T-helper 17 cell (primary cell): ENCODE data around the gene SCN8A. TPM values are rescaled to one million over a fixed set of nuclear protein-coding genes. Genes with fewer than 3 reads are reported as not detected.

Experiments
- ATAC-seq: fragments of 150-1000 bp; cut with Tn5 transposase; 2 replicates; pipeline ENCODE4 v1.10.0; 2021; ENCODE audit warnings: mild to moderate bottlenecking, moderate library complexity
- DNase-seq, 3 donors: peaks; one replicate each; pipeline versions ENCODE4 v3.0.0 to v3.0.0-alpha.2; 2020 to 2021
- H3K9me3 ChIP-seq: one replicate; pipeline ENCODE4 v1.7.0; 2013; ENCODE audit warnings: low read length, mild to moderate bottlenecking; ENCODE audit not compliant: control insufficient read depth, poor library complexity, severe bottlenecking
- H3K27ac Mint-ChIP-seq: one replicate; pipeline ENCODE4 v1.8.0; 2022; ENCODE audit warnings: mild to moderate bottlenecking, moderate library complexity, mixed read lengths
- H3K27me3 Mint-ChIP-seq: one replicate; pipeline ENCODE4 v1.8.0; 2022; ENCODE audit warnings: mixed read lengths
- H3K36me3 Mint-ChIP-seq: one replicate; pipeline ENCODE4 v1.8.0; 2022; ENCODE audit warnings: low read depth, mixed read lengths
- H3K4me1 Mint-ChIP-seq: one replicate; pipeline ENCODE4 v1.8.0; 2022; ENCODE audit warnings: mild to moderate bottlenecking, mixed read lengths
- H3K4me3 Mint-ChIP-seq: one replicate; pipeline ENCODE4 v1.8.0; 2022; ENCODE audit warnings: mild to moderate bottlenecking, moderate library complexity, mixed read lengths
- total RNA-seq, 4 donors: library from RNA in 2 of 4; stranded (reverse) in 2 of 4; gene quantifications; one replicate each; pipeline ENCODE4 v1.2.3 and lab custom pipeline; 2022 to 2026

Gene SCN8A
- total RNA-seq, 2 donors from 2014 or later, result 0.35 to 0.47 TPM

GRCh38 chr12:51662728-51663154 is 71.7 kb downstream of the SCN8A start:
- H3K9me3 ChIP-seq, result no peaks in the 10 kb centered on the region
- ATAC-seq, result no peak
- H3K27ac Mint-ChIP-seq, result no peak overlapping the region
- H3K4me1 Mint-ChIP-seq, result peaks cover 3% of the 10 kb centered on the region
- peaks cover 44% of the 10 kb centered on the region for H3K27me3 Mint-ChIP-seq
- no peak overlapping the region for H3K4me3 Mint-ChIP-seq
- DNase-seq, result no peak
- peaks cover 3% of the 10 kb centered on the region for H3K36me3 Mint-ChIP-seq

- no peaks in the 10 kb centered on the region for H3K9me3 ChIP-seq
- Mint-ChIP-seq H3K36me3 (peaks cover 3% of the 10 kb centered on the region), H3K4me3 (no peak overlapping the region), H3K4me1 (peaks cover 3% of the 10 kb centered on the region), H3K27me3 (peaks cover 38% of the 10 kb centered on the region), H3K27ac (no peak overlapping the region)
- ATAC-seq (no peak), DNase-seq (no peak)
Observed at GRCh38 chr12:51663390-51663789, 72.4 kb downstream of the SCN8A start.

DNA sequence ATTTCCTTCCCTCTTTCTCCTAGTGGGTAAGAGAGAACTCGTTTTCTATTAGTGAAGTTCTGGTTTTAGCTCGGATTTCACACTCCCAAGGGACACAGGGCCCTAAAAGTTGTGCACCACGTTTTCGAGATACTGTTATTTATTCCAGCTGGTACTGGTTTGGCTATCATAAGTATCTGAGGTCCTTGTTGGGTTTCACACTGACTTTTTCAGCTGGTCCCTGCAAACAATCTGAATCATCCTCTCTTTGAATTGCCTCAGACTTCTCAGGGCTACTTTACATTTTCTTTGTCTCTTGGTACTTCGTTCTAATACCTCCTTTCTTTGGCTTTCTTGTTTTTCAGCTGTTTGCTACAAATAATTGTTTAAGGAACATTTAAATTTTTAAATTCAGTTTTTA is 75.7 kb downstream of the SCN8A start:
- ATAC-seq (no peak), DNase-seq (no peak)
- peaks cover 10% of the 10 kb centered on the region for H3K4me1 Mint-ChIP-seq
- H3K9me3 ChIP-seq, result no peaks in the 10 kb centered on the region
- H3K4me3 Mint-ChIP-seq, result no peak overlapping the region
- H3K27ac Mint-ChIP-seq, result no peak overlapping the region
- peaks cover 3% of the 10 kb centered on the region for H3K36me3 Mint-ChIP-seq
- peaks cover 25% of the 10 kb centered on the region for H3K27me3 Mint-ChIP-seq

DNA sequence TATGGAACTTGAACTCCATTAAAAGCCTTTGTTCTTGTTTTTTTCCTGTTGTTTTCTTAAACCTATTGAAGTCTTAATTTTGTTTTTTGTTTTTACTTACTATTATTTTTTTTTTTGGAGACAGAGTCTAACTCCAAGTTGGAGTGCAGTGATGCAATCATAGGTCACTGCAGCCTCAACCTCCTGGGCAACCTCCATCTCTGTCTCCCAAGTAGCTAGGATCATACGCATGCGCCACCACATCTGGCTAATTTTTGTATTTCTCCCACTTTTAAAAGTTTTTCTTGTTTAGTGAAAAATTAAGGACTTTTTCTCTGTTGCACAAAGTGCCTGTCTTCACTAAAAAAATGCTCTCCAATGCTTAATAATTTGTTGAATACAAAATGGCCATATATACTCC is 76.2 kb downstream of the SCN8A start:
- Mint-ChIP-seq H3K27me3 (peaks cover 25% of the 10 kb centered on the region), H3K27ac (no peak overlapping the region), H3K36me3 (peaks cover 3% of the 10 kb centered on the region), H3K4me1 (peaks cover 7% of the 10 kb centered on the region), H3K4me3 (no peak overlapping the region)
- ATAC-seq, result no peak
- H3K9me3 ChIP-seq, result no peaks in the 10 kb centered on the region
- DNase-seq, result no peak

DNA sequence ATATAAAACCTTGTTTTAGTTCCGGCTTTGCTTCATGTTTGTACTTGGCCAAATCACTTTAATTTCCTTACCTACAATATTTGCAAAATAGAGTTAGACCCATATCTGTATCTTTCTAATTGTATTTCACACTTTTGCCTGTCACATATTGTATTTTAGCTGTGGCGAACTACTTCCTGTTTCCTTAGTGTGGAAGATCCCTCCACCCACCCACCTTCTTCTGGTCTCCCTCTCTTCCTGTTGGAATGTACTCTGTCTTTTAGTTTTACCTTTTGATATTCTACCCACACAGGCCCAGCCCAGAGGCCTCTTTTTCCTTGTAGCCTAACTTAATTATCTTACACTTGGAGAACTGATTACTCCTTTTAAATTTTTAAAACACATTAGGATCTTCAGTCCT is 78.2 kb downstream of the SCN8A start:
- Mint-ChIP-seq H3K27ac (no peak overlapping the region), H3K27me3 (peaks cover 29% of the 10 kb centered on the region), H3K4me1 (peaks cover 7% of the 10 kb centered on the region), H3K4me3 (no peak overlapping the region), H3K36me3 (peaks cover 3% of the 10 kb centered on the region)
- no peak for DNase-seq
- H3K9me3 ChIP-seq, result no peaks in the 10 kb centered on the region
- ATAC-seq, result no peak

DNA sequence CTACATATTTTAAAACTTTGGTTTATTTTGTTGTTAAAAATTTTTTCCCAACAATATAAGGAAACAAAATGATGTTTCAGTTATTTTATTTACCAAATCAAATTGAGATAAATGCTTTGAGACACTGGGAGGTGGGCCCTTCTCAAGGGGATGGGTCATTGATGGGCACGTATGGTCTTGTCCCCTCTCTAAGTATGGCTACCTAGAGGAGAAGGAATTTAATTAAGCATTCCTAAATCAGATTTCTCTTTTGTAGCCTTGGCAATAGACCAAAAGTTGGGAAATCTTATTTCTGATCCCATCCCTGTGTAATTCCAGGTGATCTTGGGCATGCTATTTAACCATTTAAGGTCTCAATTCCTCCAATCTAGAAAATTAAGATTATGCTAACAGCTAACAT is 79.0 kb downstream of the SCN8A start:
- no peak for DNase-seq
- Mint-ChIP-seq H3K27me3 (peaks cover 36% of the 10 kb centered on the region), H3K4me1 (peaks cover 10% of the 10 kb centered on the region), H3K27ac (no peak overlapping the region), H3K36me3 (peaks cover 3% of the 10 kb centered on the region), H3K4me3 (no peak overlapping the region)
- no peaks in the 10 kb centered on the region for H3K9me3 ChIP-seq
- no peak for ATAC-seq

- Mint-ChIP-seq H3K36me3 (peaks cover 3% of the 10 kb centered on the region), H3K4me1 (peaks cover 12% of the 10 kb centered on the region), H3K27me3 (peaks cover 45% of the 10 kb centered on the region), H3K4me3 (no peak overlapping the region), H3K27ac (no peak overlapping the region)
- ATAC-seq, result no peak
- DNase-seq, result no peak
- no peaks in the 10 kb centered on the region for H3K9me3 ChIP-seq
Observed at GRCh38 chr12:51672334-51672733, 81.3 kb downstream of the SCN8A start.

DNA sequence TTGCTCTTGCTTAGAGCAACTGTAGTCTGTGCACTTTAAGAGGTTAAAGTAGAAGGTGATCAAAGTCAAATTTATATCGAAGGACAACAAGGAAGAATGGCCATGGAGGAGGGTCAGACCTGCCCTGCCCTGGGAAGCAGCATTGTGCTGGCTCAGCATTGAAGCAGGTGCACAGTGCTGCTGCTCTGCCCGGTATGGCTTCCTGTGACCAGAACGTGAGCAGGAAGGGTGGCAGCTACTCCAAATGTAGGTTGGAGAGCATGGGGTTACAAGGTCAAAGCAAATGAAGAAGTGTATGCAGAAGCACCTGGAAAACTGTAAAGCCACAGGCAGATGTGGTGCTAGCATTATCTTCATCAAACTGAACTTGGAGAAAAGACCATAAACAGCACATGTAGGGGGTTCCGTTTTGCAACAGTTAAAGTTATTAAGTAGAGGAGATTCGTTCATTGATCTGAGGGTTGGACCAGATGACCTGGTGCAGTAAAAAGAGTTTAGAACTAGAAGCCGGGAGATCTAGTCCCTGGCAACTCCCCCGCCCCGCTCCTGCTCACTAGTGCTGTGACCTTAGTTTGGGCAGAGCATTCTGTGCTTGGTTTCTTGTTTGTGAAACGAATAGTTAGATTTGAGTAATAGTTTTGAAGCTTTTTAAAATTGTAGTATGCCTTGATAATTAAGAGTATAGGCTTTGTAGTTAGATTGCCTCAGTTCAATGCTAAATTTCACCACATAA is 84.2 kb downstream of the SCN8A start:
- Mint-ChIP-seq H3K4me1 (peaks cover 9% of the 10 kb centered on the region), H3K4me3 (no peak overlapping the region), H3K27me3 (peaks cover 57% of the 10 kb centered on the region), H3K27ac (no peak overlapping the region), H3K36me3 (peaks cover 3% of the 10 kb centered on the region)
- ATAC-seq (no peak), DNase-seq (no peak)
- H3K9me3 ChIP-seq, result no peaks in the 10 kb centered on the region

DNA sequence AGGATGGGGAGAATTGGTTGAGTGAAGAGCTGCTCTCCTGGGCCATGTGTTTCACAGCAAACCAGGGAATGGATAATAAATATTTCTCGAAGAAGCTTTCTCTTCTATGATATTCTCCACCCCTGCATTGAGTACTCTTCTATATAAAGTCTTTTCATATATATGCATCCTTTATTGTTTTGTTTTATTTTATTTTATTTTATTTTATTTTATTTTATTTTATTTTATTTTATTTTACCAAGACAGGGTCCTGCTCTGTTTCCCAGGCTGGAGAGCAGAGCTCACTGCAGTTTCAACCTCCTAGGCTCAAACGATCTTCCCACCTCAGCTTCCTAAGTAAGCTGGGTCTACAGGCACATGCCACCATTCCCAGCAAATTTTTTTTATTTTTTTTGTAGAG is 85.8 kb downstream of the SCN8A start:
- ATAC-seq (no peak), DNase-seq (no peak)
- no peak overlapping the region for H3K27ac Mint-ChIP-seq
- H3K27me3 Mint-ChIP-seq, result peaks cover 66% of the 10 kb centered on the region
- H3K4me1 Mint-ChIP-seq, result peaks cover 7% of the 10 kb centered on the region
- H3K36me3 Mint-ChIP-seq, result no peaks in the 10 kb centered on the region
- H3K9me3 ChIP-seq, result no peaks in the 10 kb centered on the region
- H3K4me3 Mint-ChIP-seq, result no peak overlapping the region

DNA sequence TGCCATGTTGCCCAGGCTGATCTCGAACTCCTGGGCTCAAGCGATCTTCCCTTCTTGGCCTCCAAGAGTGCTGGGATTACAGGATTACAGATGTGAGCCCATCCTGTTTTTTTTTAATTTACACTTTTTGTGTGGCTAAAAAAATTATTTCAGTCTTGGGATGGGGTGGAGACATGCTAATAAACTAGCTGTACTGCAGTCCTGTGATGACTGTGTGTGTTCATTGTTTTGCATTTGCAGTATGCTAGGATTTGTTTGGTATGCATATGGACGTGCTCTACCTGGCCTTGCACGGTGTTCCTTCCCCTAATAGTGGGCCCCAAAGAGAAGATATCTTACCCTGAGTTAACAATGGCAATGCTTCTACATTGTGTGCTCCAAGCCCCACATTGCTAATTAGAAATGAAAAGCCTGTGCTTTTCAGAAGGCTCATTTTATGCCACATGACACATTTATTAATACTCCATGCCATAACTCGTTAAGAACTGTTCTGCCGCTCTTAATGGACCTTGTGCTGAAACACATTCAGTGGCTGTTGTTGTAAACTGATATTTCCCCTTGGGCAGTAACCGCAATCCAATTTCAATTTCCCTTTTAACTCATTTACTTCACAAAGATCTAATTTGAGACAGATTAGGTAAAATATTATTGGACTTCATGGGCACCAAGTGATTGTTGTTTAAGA is 86.4 kb downstream of the SCN8A start:
- DNase-seq (no peak), ATAC-seq (no peak)
- Mint-ChIP-seq H3K27me3 (peaks cover 66% of the 10 kb centered on the region), H3K4me1 (peaks cover 7% of the 10 kb centered on the region), H3K27ac (no peak overlapping the region), H3K4me3 (no peak overlapping the region), H3K36me3 (no peaks in the 10 kb centered on the region)
- H3K9me3 ChIP-seq, result no peaks in the 10 kb centered on the region

DNA sequence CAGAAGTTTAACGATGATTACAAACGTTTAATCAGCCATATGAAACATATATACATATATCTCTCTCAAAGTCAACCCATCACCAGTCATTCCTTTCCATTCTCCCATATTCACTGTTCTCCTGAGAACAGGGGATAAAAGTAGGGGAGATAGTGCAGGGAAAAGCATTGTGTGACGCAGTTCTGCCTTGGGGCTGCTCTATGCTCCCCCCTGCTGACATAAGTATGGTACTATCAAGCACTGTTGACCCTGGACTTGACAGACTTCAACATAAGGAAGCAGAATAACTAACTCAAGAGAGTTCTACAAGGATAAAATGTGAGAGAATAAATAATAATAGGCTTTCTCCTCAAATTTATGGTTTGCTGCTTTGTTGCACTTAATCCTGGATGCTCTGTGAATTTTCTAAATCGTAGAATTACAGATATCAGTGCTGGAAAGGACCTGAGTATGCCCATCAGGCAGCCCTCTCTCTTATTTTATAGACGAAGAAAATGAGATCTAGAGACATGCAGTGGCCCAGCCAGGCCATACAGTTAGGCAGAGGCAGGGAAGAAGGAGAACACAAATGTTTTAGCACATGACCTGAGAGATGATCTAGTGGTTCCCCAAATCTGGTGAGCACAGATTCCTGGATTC is 87.2 kb downstream of the SCN8A start:
- H3K9me3 ChIP-seq, result no peaks in the 10 kb centered on the region
- no peak overlapping the region for H3K4me3 Mint-ChIP-seq
- H3K27me3 Mint-ChIP-seq, result peaks cover 68% of the 10 kb centered on the region
- DNase-seq (no peak), ATAC-seq (peak; percentile 69)
- peaks cover 7% of the 10 kb centered on the region for H3K4me1 Mint-ChIP-seq
- H3K27ac Mint-ChIP-seq, result no peak overlapping the region
- no peaks in the 10 kb centered on the region for H3K36me3 Mint-ChIP-seq

DNA sequence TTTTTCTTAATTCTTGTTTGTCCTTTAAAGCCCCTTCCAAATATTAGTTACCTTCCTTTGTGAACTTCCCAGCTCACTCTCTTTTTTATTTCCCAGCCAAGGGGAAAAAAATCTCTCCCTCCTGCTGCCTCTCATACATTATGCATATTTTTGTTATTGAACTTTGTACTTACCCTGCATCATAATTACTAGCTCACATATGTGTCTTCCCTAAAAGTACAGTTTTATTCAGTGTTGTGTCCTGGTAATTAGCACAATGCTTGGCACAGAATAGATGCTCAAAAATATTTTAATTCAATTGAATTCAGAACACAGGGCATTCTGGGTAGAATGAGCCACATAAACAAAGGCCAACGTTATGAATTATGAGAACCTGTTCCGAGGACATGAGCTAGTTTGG is 91.9 kb downstream of the SCN8A start:
- Mint-ChIP-seq H3K27me3 (peaks cover 49% of the 10 kb centered on the region), H3K4me1 (peaks cover 2% of the 10 kb centered on the region), H3K4me3 (no peak overlapping the region), H3K27ac (no peak overlapping the region), H3K36me3 (no peaks in the 10 kb centered on the region)
- no peaks in the 10 kb centered on the region for H3K9me3 ChIP-seq
- ATAC-seq (no peak), DNase-seq (no peak)

GRCh38 chr12:51683763-51684357 is 92.8 kb downstream of the SCN8A start:
- ATAC-seq, result no peak
- no peaks in the 10 kb centered on the region for H3K9me3 ChIP-seq
- Mint-ChIP-seq H3K4me1 (no peaks in the 10 kb centered on the region), H3K27ac (no peak overlapping the region), H3K27me3 (peaks cover 43% of the 10 kb centered on the region), H3K4me3 (no peak overlapping the region), H3K36me3 (no peaks in the 10 kb centered on the region)
- no peak for DNase-seq
